Measurements from ENCODE around the gene DIS3L2. TPM values are rescaled to one million over a fixed set of nuclear protein-coding genes. Genes with fewer than 3 reads are reported as not detected.

DIS3L2 gene
- total RNA-seq, 1 donor from 2014 or later, result 30.2 TPM

DNA sequence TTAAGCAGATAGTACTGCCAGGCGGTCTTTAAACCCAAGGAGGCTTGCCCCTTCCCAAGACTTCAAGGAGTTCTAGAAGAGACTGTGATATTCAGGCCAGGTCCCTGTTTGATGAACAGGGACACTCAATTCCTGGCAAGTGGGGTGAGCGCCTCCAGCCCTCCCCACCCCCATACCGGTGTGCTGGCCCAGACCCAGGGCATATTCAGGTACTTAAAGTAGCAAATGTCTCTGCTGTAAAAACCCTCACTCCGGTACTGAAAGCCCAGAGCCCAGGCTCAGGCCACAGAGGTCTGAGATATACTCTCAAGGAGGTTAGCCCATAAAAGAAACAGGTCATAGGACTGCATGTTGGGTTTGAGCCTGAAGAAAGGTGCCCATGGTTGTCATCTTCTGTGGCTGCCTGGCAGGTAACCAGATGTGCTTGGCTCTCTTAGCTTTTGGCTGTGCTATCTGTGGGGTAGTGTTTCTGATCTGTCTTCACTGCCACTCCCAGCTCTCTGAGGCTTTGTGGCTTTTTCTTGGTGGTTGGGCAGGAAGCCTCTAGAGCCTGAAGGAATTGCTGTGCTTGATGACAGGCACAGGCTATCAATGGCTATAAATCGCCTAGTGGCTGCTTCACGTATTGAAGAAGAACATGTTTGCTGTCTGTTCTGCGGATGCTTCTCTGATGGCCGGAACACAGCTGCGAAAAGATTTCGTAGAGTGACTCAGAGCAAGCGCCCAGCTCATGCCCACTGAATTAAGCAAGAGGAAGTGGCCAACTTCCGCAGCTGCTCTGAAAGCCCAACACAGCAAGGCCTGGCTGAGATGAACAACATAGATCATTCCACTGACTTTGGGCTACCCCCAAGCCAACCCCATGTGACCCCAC, 353.8 kb downstream of the DIS3L2 start:
- Mint-ChIP-seq H3K4me1 (ENCODE audit: low read depth) (peaks cover 61% of the 10 kb centered on the region), H3K4me3 (ENCODE audit: low read depth) (peak overlapping the region; percentile 67), H3K9me3 (peaks cover 23% of the 10 kb centered on the region), H3K27ac (peak overlapping the region; percentile 95), H3K27me3 (ENCODE audit: low read depth) (no peaks in the 10 kb centered on the region), H3K36me3 (ENCODE audit: low read depth) (peaks cover 29% of the 10 kb centered on the region)
- peak; percentile 78 for DNase-seq (ENCODE audit: low spot score)
- intact Hi-C loops (cut with micrococcal nuclease), result no loop called here

DNA sequence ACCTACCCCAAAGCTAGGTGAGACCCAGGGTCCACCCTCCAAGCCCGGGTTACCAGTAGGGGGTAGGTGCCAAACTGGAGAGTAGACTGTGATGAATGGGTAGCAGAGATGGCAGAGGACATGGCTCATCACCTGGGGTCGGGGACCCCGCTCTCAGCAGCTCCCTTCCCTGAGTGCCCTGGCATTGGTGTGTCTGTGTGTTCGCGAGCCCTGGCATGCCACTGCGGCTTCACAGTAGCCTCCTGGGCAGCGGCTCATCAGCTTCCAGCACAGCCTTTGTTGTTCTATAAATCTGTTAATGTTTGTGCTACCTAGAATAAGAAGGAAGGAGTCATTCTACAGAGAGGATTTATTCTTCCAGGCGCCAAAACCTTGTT, 354.4 kb downstream of the DIS3L2 start:
- Mint-ChIP-seq H3K27me3 (ENCODE audit: low read depth) (no peaks in the 10 kb centered on the region), H3K4me3 (ENCODE audit: low read depth) (peak overlapping the region; percentile 67), H3K9me3 (peaks cover 23% of the 10 kb centered on the region), H3K36me3 (ENCODE audit: low read depth) (peaks cover 29% of the 10 kb centered on the region), H3K27ac (peak overlapping the region; percentile 95), H3K4me1 (ENCODE audit: low read depth) (peaks cover 59% of the 10 kb centered on the region)
- intact Hi-C loops (cut with micrococcal nuclease), result no loop called here
- no peak for DNase-seq (ENCODE audit: low spot score)

DNA sequence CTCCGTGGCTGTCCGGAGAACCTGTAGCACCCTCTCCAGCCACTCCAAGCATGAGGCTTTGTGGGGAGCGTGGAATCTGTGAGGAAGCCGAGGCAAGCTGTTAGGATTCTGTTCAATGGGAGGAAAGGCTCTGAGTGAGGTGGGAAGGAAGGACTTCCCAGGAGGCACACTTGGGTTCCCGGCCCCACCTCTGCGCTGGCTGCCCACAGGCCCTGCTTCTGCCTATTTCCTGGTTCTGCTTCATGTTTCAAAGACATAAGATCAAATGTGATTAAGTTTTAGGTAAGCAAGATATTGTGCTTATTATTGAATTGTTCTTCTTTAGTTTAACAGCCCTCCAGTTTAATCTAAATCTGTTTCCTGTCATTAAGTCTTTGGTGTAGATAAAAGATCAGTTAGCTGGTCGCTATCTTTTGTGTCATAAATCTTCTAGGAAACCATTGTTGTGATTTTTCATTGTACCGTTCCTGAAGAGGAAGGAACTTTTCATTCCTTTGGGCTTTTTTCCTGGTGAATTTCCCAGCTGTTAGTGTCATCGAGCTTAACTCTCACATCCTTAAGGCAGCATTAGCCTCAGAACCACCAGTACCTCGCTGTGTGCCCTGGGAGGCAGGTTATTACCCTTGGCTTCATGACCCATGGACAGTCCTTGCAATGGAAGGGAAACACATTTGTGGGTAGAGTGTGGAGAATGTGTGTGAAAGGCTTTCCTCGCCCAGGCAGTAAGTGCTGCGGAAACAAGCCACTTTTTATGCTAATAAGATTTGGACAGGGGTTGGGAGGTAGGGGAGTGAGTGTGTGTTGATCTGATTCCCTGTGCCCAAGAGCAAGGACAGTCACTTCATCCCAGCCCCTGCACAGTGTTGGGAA, 355.2 kb downstream of the DIS3L2 start:
- H3K4me3 Mint-ChIP-seq (ENCODE audit: low read depth), result peak overlapping the region; percentile 5
- peaks cover 27% of the 10 kb centered on the region for H3K36me3 Mint-ChIP-seq (ENCODE audit: low read depth)
- no peaks in the 10 kb centered on the region for H3K27me3 Mint-ChIP-seq (ENCODE audit: low read depth)
- H3K9me3 Mint-ChIP-seq, result peaks cover 23% of the 10 kb centered on the region
- intact Hi-C loops (cut with micrococcal nuclease), result no loop called here
- H3K27ac Mint-ChIP-seq, result peak overlapping the region; percentile 95
- no peak for DNase-seq (ENCODE audit: low spot score)
- peaks cover 63% of the 10 kb centered on the region for H3K4me1 Mint-ChIP-seq (ENCODE audit: low read depth)

DNA sequence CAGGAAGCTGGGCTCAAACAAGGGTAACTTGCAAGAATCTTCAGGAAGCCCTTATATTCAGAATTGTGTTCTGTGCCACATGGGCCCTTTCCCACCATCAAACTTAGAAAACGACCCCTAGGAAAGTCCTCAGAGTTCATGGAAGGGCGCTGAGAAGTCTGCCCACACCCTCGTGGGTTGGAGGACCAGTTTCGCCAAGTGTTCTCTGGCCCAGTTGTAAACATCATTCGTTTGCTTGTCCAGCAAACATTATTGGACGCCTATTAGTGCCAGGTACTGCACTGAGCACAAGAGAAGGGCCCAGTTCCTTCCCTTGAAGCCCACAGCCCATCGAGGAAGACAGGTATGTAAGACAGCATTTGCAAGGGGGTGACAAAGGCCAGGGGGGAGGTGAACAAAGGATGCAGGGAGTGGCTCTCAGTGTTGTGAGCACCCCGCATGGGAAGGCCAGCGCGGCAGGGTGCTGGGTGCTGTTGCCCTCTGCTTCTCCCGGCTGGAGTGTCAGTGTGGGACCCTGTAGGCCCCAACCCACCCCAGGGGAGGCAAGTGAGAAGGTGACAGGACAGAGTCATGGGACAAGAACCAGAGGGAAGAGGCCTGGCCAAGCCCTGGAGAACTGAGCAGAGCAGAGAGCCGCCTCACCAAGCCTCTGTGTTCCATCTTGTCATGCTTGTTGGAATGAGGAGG, 356.8 kb downstream of the DIS3L2 start:
- H3K9me3 Mint-ChIP-seq, result peaks cover 10% of the 10 kb centered on the region
- no peak overlapping the region for H3K27ac Mint-ChIP-seq
- intact Hi-C loops (cut with micrococcal nuclease), result no loop called here
- DNase-seq (ENCODE audit: low spot score), result no peak
- peaks cover 15% of the 10 kb centered on the region for H3K36me3 Mint-ChIP-seq (ENCODE audit: low read depth)
- H3K4me3 Mint-ChIP-seq (ENCODE audit: low read depth), result no peak overlapping the region
- no peaks in the 10 kb centered on the region for H3K27me3 Mint-ChIP-seq (ENCODE audit: low read depth)
- peaks cover 71% of the 10 kb centered on the region for H3K4me1 Mint-ChIP-seq (ENCODE audit: low read depth)

DNA sequence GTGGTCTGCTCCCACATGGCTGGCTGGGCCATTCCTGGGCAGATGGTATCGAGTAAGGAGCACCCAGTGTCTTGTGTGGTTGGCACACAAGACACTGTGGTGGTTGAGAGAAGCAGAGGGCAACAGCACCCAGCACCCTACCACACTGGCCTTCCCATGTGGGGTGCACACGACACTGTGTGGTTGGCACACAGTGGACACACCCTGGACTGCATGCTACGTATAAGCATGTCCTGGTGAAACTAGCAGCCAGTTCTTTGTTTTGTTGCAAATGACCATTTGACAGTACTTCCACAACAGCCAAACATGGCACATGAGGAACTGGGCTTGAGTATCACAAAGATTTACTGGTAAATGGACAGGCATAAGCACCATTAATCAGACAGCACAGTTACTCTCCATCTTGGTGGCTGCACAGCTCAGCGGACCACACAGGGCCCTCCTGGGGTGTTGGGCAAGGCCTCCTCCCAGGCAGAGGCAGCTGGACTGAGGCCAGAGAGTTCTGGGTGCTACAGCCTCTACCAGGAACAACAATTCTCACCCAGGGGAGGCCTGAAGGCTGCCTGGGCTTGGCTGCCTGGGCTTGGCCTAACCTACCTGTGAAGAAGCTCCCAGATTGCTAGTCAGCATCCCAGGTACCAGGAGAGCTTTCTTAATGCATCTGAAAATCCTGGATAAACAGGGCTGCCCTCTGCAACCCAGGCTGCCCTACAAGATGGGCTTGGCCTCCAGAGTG, 357.7 kb downstream of the DIS3L2 start:
- H3K9me3 Mint-ChIP-seq, result peaks cover 5% of the 10 kb centered on the region
- peaks cover 8% of the 10 kb centered on the region for H3K36me3 Mint-ChIP-seq (ENCODE audit: low read depth)
- DNase-seq (ENCODE audit: low spot score), result no peak
- peaks cover 64% of the 10 kb centered on the region for H3K4me1 Mint-ChIP-seq (ENCODE audit: low read depth)
- no peak overlapping the region for H3K27ac Mint-ChIP-seq
- no peaks in the 10 kb centered on the region for H3K27me3 Mint-ChIP-seq (ENCODE audit: low read depth)
- intact Hi-C loops (cut with micrococcal nuclease), result no loop called here
- no peak overlapping the region for H3K4me3 Mint-ChIP-seq (ENCODE audit: low read depth)

DNA sequence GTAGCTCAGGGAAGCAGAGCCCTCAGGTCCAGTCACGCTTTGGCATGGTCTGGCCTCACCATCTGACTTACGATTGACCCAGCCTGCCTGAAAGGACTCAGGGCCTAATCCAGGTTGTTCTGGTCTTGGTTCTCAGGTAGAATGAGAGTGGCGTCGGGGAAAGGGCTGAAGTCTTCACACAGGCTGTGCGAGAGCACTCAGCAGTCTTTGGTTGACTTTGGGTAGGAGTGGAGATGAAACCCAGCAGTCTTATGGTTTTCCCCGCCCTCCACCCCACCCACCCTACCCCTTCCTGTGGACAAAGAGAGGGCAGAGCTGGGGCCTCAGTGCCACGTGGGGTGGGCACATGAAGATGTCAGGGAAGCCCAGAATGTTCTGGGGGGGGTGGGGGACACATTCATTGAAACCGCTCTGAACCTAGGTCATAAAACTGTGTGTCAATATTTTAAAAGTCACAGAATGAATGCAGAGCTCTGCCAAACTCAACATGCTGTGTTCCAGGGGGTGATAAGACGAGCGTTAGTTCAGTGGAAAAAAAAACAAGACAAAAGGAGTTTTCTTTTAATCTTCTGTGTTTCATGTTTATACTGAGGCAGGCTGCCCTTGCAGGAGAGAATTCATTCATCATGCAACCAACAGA, 358.4 kb downstream of the DIS3L2 start:
- Mint-ChIP-seq H3K9me3 (peaks cover under 1% of the 10 kb centered on the region), H3K27ac (peak overlapping the region; percentile 74), H3K36me3 (ENCODE audit: low read depth) (peaks cover 3% of the 10 kb centered on the region), H3K4me1 (ENCODE audit: low read depth) (peaks cover 57% of the 10 kb centered on the region), H3K27me3 (ENCODE audit: low read depth) (no peaks in the 10 kb centered on the region), H3K4me3 (ENCODE audit: low read depth) (no peak overlapping the region)
- DNase-seq (ENCODE audit: low spot score), result no peak
- intact Hi-C loops (cut with micrococcal nuclease), result no loop called here

DNA sequence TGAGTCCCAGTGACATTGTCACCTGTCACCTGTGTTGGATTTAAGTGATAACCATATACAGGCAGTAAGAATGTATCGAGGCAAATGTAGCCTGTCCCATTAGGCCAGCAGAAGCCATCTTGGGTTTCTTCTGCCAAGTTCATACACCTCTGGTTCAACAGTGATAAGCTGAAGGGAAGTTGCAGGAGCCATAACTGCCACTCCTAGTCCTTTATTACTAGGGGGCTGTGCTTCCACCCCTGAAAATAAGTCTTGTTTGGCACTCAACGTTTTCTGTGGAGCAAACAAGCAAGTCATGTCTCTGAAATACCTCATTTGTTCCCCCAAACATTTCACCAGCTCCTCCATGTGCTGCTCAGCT, 358.9 kb downstream of the DIS3L2 start:
- H3K9me3 Mint-ChIP-seq, result no peaks in the 10 kb centered on the region
- DNase-seq (ENCODE audit: low spot score), result no peak
- intact Hi-C loops (cut with micrococcal nuclease), result no loop called here
- H3K36me3 Mint-ChIP-seq (ENCODE audit: low read depth), result peaks cover 1% of the 10 kb centered on the region
- peak overlapping the region; percentile 71 for H3K27ac Mint-ChIP-seq
- no peaks in the 10 kb centered on the region for H3K27me3 Mint-ChIP-seq (ENCODE audit: low read depth)
- H3K4me1 Mint-ChIP-seq (ENCODE audit: low read depth), result peaks cover 52% of the 10 kb centered on the region
- H3K4me3 Mint-ChIP-seq (ENCODE audit: low read depth), result no peak overlapping the region

DNA sequence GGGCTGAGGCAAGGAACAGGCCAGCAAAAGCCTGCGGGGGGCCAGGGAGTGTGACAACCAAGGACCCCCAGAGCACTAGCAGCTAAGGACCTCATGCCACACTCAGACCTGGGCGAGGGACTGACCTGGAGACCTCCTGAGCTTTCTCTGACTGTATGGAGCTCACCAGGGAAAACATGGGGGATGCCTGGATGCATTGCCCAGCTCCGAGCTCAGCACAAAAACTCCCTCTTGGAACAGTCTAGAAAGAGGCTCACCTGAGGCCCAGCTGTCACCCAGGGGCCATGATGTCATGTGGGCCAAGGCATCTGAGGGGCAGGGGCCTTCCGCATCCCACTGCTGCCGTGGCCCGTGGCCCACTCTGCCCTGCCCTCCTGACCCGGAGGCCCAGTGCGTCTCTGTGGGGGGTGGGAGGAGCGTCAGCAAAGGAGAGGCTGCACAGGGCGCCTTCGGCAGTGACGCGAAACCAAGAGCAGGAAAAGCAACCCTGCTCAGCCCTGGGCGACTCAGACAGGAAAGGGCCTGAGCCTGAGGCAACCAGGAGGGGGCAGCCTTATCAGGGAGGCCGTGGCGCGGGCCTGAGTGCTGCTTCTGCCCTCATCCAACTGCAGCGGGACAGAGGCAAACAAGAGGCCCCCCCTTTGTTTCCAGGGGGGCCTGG, 359.8 kb downstream of the DIS3L2 start:
- no peaks in the 10 kb centered on the region for H3K27me3 Mint-ChIP-seq (ENCODE audit: low read depth)

DNA sequence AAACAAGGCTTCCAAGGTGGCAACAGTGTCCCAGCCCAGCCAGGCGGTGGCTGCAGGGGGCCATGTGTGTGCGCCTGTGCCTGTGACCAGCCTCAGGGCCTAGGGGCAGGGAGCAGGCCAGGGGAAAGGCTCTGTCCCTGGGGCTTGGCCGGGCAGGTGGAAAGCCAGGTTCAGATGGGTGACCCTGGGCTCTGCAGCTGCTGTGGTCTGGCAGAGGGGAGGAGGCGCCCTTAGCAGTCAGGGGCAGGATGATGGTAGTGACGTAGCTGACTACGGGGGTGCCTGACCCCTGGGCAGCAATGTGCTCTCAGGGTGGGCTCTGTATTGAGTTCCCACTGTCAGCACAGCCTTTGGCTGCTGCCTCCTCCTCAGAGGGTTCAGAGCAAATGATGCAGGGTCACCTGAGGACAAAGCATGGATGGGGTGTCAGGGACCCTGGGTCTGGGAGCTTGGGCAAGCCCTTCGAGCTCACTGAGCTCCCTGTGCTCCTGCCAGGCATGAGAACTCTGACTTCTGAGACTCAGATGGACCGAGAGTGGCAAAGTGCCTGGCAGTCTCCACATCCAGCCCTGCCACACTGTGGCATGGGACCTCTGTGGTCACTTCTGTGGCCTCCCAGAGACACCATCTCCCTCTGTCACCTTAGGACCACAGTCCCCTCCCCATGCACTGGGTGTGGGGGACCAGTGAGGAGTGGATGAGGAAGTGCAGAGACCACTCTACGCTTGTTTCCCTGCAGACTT, 360.5 kb downstream of the DIS3L2 start:
- Mint-ChIP-seq H3K9me3 (no peaks in the 10 kb centered on the region), H3K4me1 (ENCODE audit: low read depth) (peaks cover 37% of the 10 kb centered on the region), H3K27me3 (ENCODE audit: low read depth) (no peaks in the 10 kb centered on the region), H3K4me3 (ENCODE audit: low read depth) (no peak overlapping the region), H3K36me3 (ENCODE audit: low read depth) (no peaks in the 10 kb centered on the region), H3K27ac (peak overlapping the region; percentile 73)
- DNase-seq (ENCODE audit: low spot score), result no peak
- intact Hi-C loops (cut with micrococcal nuclease), result no loop called here

More for the DNA sequence above, 359.8 kb downstream of the DIS3L2 start:
- peak; percentile 64 for DNase-seq (ENCODE audit: low spot score)
- no peaks in the 10 kb centered on the region for H3K9me3 Mint-ChIP-seq
- H3K36me3 Mint-ChIP-seq (ENCODE audit: low read depth), result no peaks in the 10 kb centered on the region
- intact Hi-C loops (cut with micrococcal nuclease), result no loop called here
- H3K4me3 Mint-ChIP-seq (ENCODE audit: low read depth), result peak overlapping the region; percentile 30
- H3K4me1 Mint-ChIP-seq (ENCODE audit: low read depth), result peaks cover 44% of the 10 kb centered on the region
- H3K27ac Mint-ChIP-seq, result peak overlapping the region; percentile 73

DNA sequence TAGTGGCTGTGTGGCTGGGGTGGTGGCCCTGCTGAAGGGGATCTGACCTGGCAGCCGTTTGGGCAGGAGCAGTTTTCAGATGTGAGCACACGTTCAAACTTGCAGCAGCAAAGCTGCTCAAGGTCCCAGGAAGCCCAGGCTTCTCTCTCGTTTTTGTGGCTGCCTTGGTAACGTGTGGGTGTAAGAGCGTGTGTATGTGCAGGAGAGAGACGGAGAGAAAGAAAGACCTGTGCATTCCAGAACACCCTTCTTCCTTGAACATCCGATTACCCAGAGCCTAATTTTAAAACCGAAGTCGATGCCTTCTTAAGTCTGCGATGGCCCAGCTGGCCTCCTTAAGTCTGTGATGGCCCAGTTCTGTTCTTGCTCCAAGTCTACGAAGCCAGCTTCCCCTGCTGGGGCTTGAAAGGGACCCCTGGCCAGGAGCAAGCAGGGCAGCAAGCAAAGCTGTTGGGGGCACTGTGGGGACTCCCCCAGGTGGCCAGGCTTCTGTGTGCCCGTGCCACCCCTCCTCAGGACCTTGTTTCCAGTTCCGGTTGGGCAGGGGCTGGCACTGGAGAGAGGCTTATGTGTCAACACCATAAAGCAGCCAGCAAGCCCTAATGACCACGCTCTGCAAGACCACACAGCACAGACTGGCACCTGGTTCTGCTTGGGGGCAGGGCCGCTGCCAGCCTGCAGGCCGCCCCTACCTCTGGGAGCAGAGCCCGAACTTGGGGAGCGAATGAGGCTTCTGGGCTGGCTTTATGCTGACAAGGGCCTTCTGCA, 361.2 kb downstream of the DIS3L2 start:
- H3K36me3 Mint-ChIP-seq (ENCODE audit: low read depth), result no peaks in the 10 kb centered on the region
- no peak for DNase-seq (ENCODE audit: low spot score)
- H3K9me3 Mint-ChIP-seq, result no peaks in the 10 kb centered on the region
- peak overlapping the region; percentile 13 for H3K27ac Mint-ChIP-seq
- H3K27me3 Mint-ChIP-seq (ENCODE audit: low read depth), result no peaks in the 10 kb centered on the region
- intact Hi-C loops (cut with micrococcal nuclease), result no loop called here
- peaks cover 34% of the 10 kb centered on the region for H3K4me1 Mint-ChIP-seq (ENCODE audit: low read depth)
- H3K4me3 Mint-ChIP-seq (ENCODE audit: low read depth), result no peak overlapping the region

DNA sequence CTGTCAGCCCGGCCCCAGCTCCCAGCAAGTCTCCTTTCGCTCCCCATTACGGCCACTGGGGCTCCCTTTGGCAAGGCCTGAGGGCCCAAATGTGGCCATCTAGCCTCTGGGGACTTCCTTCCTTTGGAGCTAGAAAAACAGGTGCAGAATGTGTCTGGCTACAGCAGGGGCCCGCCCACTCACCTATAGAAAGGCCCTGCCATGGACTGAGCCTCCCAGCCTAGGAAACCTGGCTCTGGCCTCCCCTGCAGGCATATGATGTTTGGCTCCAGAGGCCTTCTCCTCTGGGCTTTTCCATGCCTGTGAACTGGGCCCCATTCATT, 361.8 kb downstream of the DIS3L2 start:
- Mint-ChIP-seq H3K4me1 (ENCODE audit: low read depth) (peaks cover 33% of the 10 kb centered on the region), H3K27me3 (ENCODE audit: low read depth) (no peaks in the 10 kb centered on the region), H3K9me3 (no peaks in the 10 kb centered on the region), H3K27ac (no peak overlapping the region), H3K36me3 (ENCODE audit: low read depth) (no peaks in the 10 kb centered on the region), H3K4me3 (ENCODE audit: low read depth) (no peak overlapping the region)
- DNase-seq (ENCODE audit: low spot score), result no peak
- intact Hi-C loops (cut with micrococcal nuclease), result no loop called here

Data from activated T-helper 2 cell treated with anti-CD3 and anti-CD28 coated beads, Interferon-gamma antibody, Interleukin-2, Interleukin-4, amounts not matched to agents 10 μg/mL and 5 μg/mL and 100 μg/mL, durations not matched to agents 14 hours and 24 hours and 36 hours (primary cell).